Measurements from ENCODE around the gene RERE.

RERE gene

DNA sequence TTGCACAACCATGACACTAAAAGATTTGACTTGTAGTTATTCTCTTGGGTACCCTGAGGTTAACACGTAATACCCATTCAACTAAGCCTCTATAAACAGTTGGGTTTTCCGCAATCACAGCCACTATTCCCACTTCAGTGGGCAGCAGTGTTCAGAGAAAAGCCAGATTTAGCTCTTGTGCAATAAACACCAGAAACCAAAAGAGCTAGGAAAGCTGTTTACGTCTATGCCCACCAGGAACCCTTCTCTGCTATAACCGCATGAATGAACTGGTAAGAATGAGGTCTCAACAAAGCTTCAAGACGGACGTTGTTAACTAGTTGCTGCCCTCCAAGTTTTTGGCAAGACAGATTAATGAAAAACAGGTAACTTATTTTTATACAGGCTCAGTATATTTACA, 398.3 kb downstream of the RERE start:
- Histone ChIP-seq H3K27ac (ENCODE audit: low read depth, low read length, severe bottlenecking) (no peak overlapping the region), H3K36me3 (ENCODE audit: control insufficient read depth, insufficient read depth, low read length) (peaks cover 73% of the 10 kb centered on the region), H3K4me3 (ENCODE audit: extremely low read depth, insufficient read depth, low read length, poor library complexity, severe bottlenecking) (no peak overlapping the region), H3K4me1 (ENCODE audit: control insufficient read depth, insufficient read depth, low read length, poor library complexity, severe bottlenecking) (peaks cover 15% of the 10 kb centered on the region), H3K9me3 (ENCODE audit: control insufficient read depth, low read length) (no peaks in the 10 kb centered on the region)
- WGBS, 2 experiments (ENCODE audit: insufficient coverage in 2 of 2): 87 to 100% methylated on average over 4 to 6 of the region's 6 CpGs

DNA sequence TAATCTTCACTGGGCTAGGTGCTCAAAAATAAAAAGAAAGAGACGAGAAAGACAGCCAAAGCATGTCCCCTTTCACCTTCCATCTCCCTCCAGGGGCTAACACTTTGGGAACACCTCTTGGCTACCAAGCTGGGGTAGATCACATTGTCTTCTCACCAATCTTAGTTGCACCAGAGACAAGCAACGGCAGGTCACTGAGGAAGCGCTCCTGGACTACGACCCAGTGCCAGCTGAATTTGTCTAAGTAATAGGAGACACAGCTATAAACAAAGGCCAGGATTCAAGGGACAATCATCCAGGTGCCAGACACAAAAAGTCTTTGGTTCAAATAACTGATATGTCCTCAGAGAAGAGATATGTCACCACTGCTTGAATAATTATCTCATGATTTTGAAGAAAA, 399.1 kb downstream of the RERE start:
- H3K27ac ChIP-seq (ENCODE audit: low read depth, low read length, severe bottlenecking): no peak overlapping the region
- H3K4me1 ChIP-seq (ENCODE audit: control insufficient read depth, insufficient read depth, low read length, poor library complexity, severe bottlenecking): peaks cover 15% of the 10 kb centered on the region
- 100% methylated on average over 2 to 3 of the region's 4 CpGs for WGBS, 2 experiments (ENCODE audit: insufficient coverage in 2 of 2)
- no peaks in the 10 kb centered on the region for H3K9me3 ChIP-seq (ENCODE audit: control insufficient read depth, low read length)
- no peak overlapping the region for H3K4me3 ChIP-seq (ENCODE audit: extremely low read depth, insufficient read depth, low read length, poor library complexity, severe bottlenecking)
- peaks cover 82% of the 10 kb centered on the region for H3K36me3 ChIP-seq (ENCODE audit: control insufficient read depth, insufficient read depth, low read length)

DNA sequence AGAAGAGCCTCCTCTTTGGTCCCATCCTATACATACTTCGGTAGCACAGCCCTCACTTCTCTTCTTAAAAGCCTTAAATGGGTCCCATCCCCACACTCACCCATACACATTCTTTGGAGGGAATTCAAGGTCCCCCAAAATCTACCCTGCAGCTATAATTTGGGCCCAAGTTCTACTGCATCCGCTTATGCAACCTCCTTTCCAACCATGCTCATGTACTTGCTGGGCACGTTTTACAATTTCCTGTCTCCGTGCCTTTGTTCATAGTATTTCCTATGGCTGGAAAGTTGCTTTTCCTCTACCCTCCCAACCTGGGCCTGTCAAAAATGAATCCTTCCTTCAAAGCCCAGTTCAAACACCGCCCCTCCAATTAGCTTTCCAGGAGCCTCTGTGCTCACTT, 399.8 kb downstream of the RERE start:
- H3K9me3 ChIP-seq (ENCODE audit: control insufficient read depth, low read length): no peaks in the 10 kb centered on the region
- peaks cover 15% of the 10 kb centered on the region for H3K4me1 ChIP-seq (ENCODE audit: control insufficient read depth, insufficient read depth, low read length, poor library complexity, severe bottlenecking)
- 93 to 96% methylated on average over 5 of the region's 5 CpGs for WGBS, 2 experiments (ENCODE audit: insufficient coverage in 2 of 2)
- no peak overlapping the region for H3K27ac ChIP-seq (ENCODE audit: low read depth, low read length, severe bottlenecking)
- no peak overlapping the region for H3K4me3 ChIP-seq (ENCODE audit: extremely low read depth, insufficient read depth, low read length, poor library complexity, severe bottlenecking)
- peaks cover 89% of the 10 kb centered on the region for H3K36me3 ChIP-seq (ENCODE audit: control insufficient read depth, insufficient read depth, low read length)

DNA sequence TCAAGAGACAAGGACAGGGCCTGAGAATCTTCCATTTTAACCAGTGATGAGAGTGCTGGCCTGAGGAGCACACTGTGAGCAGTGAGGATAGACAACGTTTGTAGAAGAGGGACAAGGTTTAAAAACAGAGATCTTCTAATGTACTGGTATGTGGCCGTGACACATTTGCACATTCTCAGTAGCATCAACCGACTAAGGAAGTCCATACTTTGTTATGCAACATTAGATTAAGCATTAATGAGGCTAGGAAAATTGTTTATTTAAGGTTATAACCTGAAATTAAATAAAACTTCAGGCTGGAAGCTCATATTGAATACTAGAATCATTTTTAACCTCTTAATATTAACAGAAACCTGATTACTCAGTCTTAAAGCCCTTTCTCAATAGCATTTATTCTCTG, 400.6 kb downstream of the RERE start:
- Histone ChIP-seq H3K27ac (ENCODE audit: low read depth, low read length, severe bottlenecking) (no peak overlapping the region), H3K9me3 (ENCODE audit: control insufficient read depth, low read length) (no peaks in the 10 kb centered on the region), H3K4me3 (ENCODE audit: extremely low read depth, insufficient read depth, low read length, poor library complexity, severe bottlenecking) (no peak overlapping the region), H3K36me3 (ENCODE audit: control insufficient read depth, insufficient read depth, low read length) (peaks cover 86% of the 10 kb centered on the region), H3K4me1 (ENCODE audit: control insufficient read depth, insufficient read depth, low read length, poor library complexity, severe bottlenecking) (peaks cover 11% of the 10 kb centered on the region)
- 78 to 85% methylated on average over 1 to 2 of the region's 3 CpGs for WGBS, 2 experiments (ENCODE audit: insufficient coverage in 2 of 2)

DNA sequence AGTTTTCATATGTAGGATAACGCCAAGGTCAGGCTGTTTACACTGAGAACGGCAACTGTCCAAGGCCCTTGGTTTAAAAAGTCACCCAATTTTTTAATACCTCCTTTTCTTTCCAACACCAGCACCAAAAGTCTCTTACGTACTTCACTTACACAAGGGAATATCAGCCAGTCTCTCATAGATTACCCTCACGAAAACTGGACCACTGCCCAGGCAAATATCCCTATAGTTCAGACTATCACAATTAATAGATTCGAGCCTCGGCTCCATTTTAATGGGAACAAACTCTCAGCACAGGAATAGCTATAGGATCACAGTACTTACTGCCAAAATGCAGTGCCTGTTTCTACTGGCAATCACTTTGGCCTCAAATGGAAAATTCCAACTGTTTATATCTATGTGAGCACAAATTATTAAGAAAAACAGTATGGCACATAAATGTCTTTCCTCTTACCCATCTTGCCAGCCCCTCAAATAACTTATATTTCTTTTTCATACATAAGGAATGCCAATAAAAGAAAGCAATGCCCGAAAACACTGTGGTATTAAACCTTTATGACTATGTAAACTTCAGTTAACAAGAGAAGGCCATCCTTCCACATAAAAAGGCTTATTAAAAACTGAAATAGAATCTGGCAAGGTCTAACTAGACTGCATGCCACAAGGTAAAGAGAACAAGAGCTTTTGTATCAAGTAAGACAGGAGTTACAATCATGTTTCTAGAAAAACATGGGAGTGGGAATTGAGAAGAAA, 401.7 kb downstream of the RERE start:
- Histone ChIP-seq H3K4me1 (ENCODE audit: control insufficient read depth, insufficient read depth, low read length, poor library complexity, severe bottlenecking) (peaks cover 5% of the 10 kb centered on the region), H3K9me3 (ENCODE audit: control insufficient read depth, low read length) (no peaks in the 10 kb centered on the region), H3K36me3 (ENCODE audit: control insufficient read depth, insufficient read depth, low read length) (peaks cover 90% of the 10 kb centered on the region), H3K27ac (ENCODE audit: low read depth, low read length, severe bottlenecking) (no peak overlapping the region), H3K4me3 (ENCODE audit: extremely low read depth, insufficient read depth, low read length, poor library complexity, severe bottlenecking) (no peak overlapping the region)
- 97 to 98% methylated on average over 6 of the region's 7 CpGs for WGBS, 2 experiments (ENCODE audit: insufficient coverage in 2 of 2)

DNA sequence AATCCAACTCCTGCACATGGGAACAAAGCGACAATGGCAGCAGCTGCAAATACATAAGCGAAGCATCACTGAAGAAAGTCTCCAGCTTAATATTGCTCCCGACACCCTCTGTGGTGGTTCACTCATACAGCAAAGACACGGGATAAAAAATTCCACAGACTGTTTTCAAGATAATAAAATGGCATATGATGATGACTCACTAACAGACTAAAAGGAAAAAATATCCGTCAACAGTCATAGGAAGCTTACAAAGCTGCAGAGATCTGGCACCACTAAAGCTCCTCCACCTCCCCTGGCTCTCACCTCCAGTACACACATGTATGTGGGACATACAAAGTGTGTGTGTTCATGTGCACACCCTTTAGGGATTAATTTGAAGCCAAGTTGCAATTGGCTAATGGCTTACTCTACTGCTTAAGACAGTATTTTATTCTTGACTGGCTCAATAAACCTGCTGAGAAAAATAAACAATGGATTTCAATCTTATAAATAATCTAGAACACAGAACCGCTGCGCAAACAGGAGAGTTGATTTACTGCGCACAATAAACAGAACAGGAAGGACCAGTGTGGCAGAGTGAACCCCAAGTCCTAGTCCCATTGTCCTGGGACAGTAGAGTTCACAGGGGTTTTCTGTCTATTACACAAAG, 405.1 kb downstream of the RERE start:
- Histone ChIP-seq H3K4me1 (ENCODE audit: control insufficient read depth, insufficient read depth, low read length, poor library complexity, severe bottlenecking) (peaks cover 3% of the 10 kb centered on the region), H3K9me3 (ENCODE audit: control insufficient read depth, low read length) (no peaks in the 10 kb centered on the region), H3K36me3 (ENCODE audit: control insufficient read depth, insufficient read depth, low read length) (peaks cover 81% of the 10 kb centered on the region), H3K4me3 (ENCODE audit: extremely low read depth, insufficient read depth, low read length, poor library complexity, severe bottlenecking) (no peak overlapping the region), H3K27ac (ENCODE audit: low read depth, low read length, severe bottlenecking) (no peak overlapping the region)
- WGBS, 2 experiments (ENCODE audit: insufficient coverage in 2 of 2): 100% methylated on average over 6 to 7 of the region's 8 CpGs

DNA sequence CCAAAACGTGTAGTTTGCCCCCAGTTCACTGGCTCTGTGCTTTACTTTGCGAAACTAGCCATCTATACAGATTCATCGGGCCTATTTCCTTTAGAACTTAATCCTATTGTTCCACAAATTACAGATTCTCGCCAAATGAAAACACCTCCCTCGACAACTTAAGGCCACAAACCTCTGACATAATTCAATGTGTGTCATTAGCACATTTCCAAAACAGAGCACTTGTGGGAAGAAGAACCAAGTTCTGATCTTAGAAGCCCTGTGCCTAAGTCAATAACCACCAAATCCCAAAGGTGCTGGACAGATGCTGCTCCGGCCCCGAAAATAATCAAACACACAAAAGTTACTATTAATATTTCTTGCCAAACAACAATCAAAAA, 405.6 kb downstream of the RERE start:
- Histone ChIP-seq H3K4me3 (ENCODE audit: extremely low read depth, insufficient read depth, low read length, poor library complexity, severe bottlenecking) (no peak overlapping the region), H3K9me3 (ENCODE audit: control insufficient read depth, low read length) (no peaks in the 10 kb centered on the region), H3K27ac (ENCODE audit: low read depth, low read length, severe bottlenecking) (no peak overlapping the region), H3K36me3 (ENCODE audit: control insufficient read depth, insufficient read depth, low read length) (peaks cover 82% of the 10 kb centered on the region), H3K4me1 (ENCODE audit: control insufficient read depth, insufficient read depth, low read length, poor library complexity, severe bottlenecking) (peaks cover 3% of the 10 kb centered on the region)
- WGBS, 2 experiments (ENCODE audit: insufficient coverage in 2 of 2): 68 to 86% methylated on average over 5 to 7 of the region's 7 CpGs

DNA sequence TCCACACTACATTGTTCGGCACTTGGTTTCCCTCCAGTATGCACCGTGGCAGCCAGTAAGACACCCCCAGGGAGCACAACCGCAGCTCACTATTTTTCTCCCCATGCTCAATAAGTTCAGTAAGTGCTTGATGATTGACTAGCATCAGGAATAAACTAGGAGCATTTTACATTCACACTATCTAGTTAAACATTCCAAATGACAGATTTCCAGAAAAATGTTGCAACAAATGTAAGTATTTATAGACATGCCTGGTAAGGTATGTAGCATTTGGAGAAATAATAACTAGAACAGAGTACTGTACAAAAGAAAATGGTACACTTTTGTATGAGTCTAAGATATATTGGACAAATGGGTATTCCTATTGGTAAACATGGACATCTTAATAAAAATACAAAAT, 406.6 kb downstream of the RERE start:
- WGBS, 2 experiments (ENCODE audit: insufficient coverage in 2 of 2): 86 to 100% methylated on average over 1 to 2 of the region's 3 CpGs
- Histone ChIP-seq H3K9me3 (ENCODE audit: control insufficient read depth, low read length) (no peaks in the 10 kb centered on the region), H3K27ac (ENCODE audit: low read depth, low read length, severe bottlenecking) (no peak overlapping the region), H3K4me3 (ENCODE audit: extremely low read depth, insufficient read depth, low read length, poor library complexity, severe bottlenecking) (no peak overlapping the region), H3K4me1 (ENCODE audit: control insufficient read depth, insufficient read depth, low read length, poor library complexity, severe bottlenecking) (peaks cover 3% of the 10 kb centered on the region), H3K36me3 (ENCODE audit: control insufficient read depth, insufficient read depth, low read length) (peaks cover 82% of the 10 kb centered on the region)

DNA sequence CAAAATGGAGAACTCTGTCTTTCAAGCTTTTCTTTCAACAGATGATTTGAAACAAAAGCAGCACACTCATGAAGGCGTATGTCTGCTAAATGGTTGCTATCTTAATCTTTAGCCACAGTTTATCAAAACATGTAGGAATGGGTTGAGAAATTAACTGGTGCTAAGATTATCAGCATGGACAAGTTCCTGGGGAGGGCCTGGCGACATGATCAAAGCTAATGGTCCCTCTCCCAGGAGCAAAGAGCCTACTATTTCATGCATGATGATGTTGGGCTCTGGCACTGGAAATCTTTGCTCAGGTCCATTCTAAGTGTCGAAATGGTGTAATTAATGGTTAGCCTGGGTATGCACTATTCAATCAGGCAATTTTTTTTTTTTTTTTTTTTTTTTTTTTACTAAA, 407.8 kb downstream of the RERE start:
- 84 to 100% methylated on average over 1 to 2 of the region's 3 CpGs for WGBS, 2 experiments (ENCODE audit: insufficient coverage in 2 of 2)
- Histone ChIP-seq H3K9me3 (ENCODE audit: control insufficient read depth, low read length) (no peaks in the 10 kb centered on the region), H3K36me3 (ENCODE audit: control insufficient read depth, insufficient read depth, low read length) (peaks cover 82% of the 10 kb centered on the region), H3K4me3 (ENCODE audit: extremely low read depth, insufficient read depth, low read length, poor library complexity, severe bottlenecking) (no peak overlapping the region), H3K4me1 (ENCODE audit: control insufficient read depth, insufficient read depth, low read length, poor library complexity, severe bottlenecking) (peaks cover 3% of the 10 kb centered on the region), H3K27ac (ENCODE audit: low read depth, low read length, severe bottlenecking) (peak overlapping the region; percentile 60)

DNA sequence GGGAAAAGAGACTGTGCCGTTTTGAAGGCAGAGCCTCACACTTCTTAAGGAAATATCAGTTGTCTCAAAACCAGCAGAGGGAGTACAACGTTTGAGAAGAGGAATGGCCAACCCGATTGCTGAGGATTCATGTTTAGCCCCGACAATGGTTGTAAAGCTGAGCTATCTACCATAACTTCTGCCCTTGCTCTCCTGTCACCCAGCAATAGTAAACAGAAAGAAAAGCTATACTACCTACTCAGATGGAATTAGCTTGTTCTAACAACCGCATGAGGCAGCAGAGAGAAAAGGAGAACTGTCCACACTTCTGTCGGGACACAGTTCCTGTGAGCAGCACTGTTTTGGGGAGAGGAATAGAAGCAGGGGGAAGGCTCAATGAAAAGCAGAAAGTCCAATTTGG, 408.3 kb downstream of the RERE start:
- peaks cover 82% of the 10 kb centered on the region for H3K36me3 ChIP-seq (ENCODE audit: control insufficient read depth, insufficient read depth, low read length)
- 25 to 41% methylated on average over 2 to 4 of the region's 6 CpGs for WGBS, 2 experiments (ENCODE audit: insufficient coverage in 2 of 2)
- H3K4me1 ChIP-seq (ENCODE audit: control insufficient read depth, insufficient read depth, low read length, poor library complexity, severe bottlenecking): peaks cover 3% of the 10 kb centered on the region

More for the DNA sequence above, 408.3 kb downstream of the RERE start:
- Histone ChIP-seq H3K9me3 (ENCODE audit: control insufficient read depth, low read length) (no peaks in the 10 kb centered on the region), H3K4me3 (ENCODE audit: extremely low read depth, insufficient read depth, low read length, poor library complexity, severe bottlenecking) (no peak overlapping the region), H3K27ac (ENCODE audit: low read depth, low read length, severe bottlenecking) (peak overlapping the region; percentile 60)
